HG03354 (cell line): Measurements from ENCODE around the gene CAB39.

Source experiments
- ATAC-seq: cut with Tn5 transposase; IDR thresholded peaks from one replicate; pipeline ENCODE4 v1.9.1; 2021; ENCODE audit warnings: mild to moderate bottlenecking; ENCODE audit not compliant: unreplicated experiment, poor library complexity, severe bottlenecking

Gene CAB39

DNA sequence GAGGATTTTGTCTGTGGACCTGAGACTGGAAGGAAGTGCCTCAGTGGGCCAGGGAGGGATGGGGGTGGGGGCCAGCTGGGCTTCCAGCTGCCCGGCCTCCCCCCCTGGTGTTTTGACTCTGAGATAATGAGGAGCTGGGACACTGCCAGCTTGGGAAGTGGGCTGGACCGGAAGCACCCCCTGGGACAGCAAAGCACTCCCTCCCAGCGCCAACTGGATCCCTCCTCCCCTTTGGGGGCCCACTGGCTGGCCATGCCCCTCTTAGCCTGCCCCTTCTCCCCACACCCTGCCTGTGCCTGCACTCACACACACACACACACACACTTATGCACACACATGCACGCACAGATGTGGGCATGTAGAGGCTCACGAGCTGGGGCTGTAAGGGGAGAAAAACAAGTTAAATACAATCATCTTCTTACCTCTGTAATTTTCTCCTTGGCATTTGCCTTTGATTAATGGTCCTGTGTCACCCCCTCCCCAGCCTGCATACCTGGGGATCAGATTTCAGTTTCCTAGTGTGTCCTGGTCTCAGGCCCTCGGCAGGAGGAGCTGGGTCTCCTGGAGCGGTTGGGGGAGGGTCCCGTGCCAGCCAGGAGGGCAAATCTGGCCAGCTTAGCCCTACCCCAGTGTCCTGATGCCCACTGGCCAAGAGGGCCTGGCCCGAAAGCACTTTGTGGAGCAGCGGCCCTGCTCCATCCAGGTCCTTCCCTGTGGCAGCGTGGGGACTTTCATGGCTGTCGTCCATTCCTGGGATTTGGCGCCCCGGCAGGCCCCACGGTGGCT lies 155.7 kb downstream of the CAB39 start:
- no peak for ATAC-seq

DNA sequence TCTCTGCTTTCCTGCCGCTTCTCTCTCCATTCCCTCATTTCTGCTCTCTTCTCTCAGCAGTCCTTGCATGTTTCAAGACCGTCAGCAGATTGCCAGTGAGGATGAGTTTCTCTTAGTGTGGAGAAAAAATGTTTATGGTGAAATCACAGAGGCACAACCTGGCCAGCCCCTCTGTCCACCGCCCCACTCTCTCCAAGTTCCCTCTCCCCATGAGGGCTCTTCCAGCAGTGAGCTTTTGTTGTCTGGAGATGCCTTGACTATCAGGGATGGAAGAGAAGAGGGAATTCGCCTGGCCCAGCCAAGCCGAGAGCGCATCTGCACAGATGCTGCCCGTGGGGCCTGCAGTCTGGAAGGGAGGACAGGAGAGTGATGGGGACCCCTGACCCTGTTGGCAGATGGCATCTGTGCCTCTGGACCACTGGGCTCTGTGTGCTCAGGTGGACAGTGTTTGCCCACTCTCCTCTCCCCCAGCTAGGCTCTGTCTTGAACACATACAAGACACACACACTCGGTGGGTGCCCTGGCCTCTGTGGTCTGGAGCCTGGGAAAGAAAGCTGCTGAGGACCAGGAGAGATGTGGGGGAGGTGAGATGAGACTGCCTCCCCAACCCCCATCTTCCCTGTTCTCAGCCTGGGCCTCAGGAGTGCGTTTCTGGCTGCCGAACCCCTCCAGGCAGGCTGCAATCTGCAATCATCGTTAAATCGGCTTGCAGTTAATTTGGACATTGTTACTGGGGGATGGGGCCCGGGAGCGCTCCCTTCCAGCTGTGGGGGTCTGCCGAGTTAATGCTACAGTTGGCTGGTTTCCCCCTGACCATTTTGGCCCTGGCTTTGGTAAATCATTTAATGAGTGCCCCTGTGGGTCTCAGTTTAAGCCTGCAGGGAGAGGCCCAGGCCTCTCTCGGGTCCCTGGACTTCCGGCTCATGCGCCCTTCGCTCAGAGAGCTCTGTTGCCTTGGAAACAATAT lies 156.6 kb downstream of the CAB39 start:
- ATAC-seq: no peak

DNA sequence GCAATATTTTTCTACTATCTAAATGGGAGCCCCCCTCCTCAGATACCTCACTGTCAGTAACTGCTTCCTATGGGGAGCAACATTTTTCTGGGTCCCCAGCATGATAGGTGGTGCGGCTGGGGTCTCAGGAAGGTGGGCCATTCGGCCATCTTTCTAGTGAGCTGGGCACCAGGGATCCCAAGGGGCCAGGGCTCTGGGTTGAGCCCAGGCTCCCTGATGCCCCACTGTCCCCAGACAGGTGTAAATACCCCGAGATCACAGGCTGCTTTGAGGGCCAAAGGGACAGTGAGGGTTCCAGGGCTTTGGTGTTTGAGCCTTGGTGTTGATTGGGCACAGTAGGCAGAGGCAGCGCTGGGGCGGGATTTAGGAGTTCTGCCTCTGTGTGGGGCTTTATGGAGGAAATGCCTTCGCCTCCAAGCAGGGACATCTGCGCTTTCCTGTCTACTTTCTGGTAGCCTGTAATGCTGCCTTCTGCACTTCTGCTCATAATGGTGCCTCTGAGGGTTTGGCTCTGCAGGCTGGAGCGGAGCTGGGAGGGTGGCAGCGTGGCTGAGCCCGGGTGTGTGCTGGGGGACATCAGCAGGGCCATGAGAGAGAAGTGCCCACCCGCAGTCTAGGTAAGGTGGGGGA lies 157.4 kb downstream of the CAB39 start:
- no peak for ATAC-seq
